ENCODE data around the gene OR10W1.

OR10W1 gene, protein sequence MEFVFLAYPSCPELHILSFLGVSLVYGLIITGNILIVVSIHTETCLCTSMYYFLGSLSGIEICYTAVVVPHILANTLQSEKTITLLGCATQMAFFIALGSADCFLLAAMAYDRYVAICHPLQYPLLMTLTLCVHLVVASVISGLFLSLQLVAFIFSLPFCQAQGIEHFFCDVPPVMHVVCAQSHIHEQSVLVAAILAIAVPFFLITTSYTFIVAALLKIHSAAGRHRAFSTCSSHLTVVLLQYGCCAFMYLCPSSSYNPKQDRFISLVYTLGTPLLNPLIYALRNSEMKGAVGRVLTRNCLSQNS

DNA sequence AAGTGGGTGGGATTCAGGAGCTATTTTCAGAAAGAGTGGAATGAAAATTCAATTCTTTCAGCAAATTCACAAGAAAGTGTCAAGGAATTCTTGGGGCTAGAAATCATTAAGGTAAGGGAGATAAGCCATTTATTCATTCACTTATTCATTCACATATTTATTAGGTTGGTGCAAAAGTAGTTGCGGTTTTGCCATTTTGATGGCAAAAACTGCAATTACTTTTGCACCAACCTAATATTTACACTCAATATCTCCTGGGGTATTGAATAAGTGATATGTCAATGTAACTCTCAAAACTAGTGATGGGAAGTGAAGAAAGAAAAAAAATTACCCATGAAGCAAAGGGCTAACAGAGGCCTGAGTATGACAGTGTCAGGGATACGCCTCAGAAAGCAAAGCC, at the start of gene OR10W1:
OR10W1 (minus strand) TSS at position 119 of the 400 bp plus-strand sequence. CDS start 402 bp downstream, outside the sequence.
- DNase-seq: no peak

DNA sequence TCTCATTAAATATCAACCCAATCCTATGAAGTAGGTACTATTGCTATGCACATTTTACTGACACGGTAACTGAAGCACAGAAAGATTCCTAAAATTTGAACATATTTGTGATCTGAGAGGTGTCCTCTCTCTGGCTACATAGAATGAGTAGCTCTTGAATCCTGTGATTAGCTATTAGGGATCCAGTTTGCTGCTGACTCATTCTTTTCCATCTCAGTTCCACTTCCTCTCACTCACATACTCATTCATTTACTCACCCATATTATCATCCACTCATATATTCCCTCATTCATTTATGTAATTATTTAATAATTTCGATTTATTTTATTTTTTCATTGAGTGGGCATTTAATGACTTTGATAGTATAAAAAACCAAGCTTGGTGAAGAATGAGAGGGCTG, 48.1 kb upstream of the OR10W1 start:
- no peak for DNase-seq

DNA sequence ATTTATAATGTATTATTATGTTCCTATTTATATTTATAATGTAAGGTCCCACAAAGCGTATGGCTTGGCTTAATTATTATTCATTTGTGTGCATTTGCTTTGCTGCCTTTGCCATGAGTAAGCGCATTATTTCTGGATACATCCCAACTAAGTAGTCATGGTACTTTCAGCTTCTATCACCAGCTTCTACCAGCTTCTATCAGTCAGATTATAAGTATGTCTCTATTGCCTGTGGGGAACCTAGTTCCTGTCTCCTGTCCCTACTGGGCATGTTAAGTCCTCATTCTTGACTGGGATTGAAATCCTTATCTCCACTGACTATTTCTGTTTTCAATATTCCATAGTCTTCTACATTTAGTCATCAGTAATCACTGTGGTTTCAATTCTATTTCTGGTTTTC, 33.5 kb upstream of the OR10W1 start:
- no peak for DNase-seq

DNA sequence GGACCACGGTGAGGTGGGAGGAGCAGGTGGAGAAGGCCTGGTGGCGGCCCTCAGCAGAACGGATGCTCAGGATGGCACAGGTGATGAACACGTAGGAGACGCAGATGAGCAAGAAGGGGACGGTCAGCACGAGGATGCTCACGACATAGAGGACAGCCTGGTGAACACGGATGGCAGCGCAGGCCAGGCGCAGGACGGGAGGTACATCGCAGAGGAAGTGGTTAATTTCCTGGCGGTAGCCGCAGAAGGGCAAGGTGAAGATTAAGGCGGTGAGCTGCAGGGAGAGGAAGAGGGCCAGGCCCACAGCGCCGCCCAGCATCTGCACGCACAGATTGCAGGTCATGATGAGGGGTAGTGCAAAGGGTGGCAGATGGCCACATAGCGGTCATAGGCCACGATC, 24.0 kb upstream of the OR10W1 start:
- DNase-seq: no peak

DNA sequence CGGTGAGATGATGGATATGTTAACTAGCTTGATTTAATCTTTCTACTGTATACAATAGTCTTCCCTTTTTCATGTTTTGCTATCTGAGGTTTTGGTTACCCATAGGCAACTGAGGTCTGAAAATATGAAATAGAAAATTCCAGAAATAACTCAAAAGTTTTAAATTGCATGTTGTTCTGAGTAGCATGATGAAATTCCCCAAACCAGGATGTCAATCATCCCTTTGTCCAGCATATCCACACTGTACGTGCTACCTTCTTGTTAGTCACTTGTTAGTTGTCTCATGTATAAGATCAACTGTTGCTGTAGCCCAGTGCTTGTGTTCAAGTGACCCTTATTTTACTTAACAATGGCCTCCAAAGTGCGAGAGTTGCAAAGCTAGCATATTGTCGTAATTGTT, 21.2 kb upstream of the OR10W1 start:
- no peak for DNase-seq

DNA sequence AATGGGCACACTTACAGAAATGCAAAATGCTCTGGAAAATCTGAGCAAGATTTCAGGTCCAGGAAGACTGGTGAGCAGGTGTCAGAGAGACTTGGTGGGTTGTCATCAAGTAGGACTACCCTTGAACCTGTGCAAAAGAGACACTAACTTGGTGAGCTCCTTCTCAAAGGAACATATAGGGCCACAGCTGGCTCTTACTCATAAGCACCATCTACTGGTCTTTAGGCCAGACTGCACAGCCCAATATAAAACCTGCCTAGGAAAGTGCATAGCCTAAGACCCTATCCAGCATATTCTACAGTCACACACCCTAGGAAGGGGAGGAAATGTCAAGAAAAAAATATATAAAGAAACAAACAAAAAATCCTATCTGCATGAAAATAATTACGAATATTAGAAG, 18.2 kb upstream of the OR10W1 start:
- no peak for DNase-seq

DNA sequence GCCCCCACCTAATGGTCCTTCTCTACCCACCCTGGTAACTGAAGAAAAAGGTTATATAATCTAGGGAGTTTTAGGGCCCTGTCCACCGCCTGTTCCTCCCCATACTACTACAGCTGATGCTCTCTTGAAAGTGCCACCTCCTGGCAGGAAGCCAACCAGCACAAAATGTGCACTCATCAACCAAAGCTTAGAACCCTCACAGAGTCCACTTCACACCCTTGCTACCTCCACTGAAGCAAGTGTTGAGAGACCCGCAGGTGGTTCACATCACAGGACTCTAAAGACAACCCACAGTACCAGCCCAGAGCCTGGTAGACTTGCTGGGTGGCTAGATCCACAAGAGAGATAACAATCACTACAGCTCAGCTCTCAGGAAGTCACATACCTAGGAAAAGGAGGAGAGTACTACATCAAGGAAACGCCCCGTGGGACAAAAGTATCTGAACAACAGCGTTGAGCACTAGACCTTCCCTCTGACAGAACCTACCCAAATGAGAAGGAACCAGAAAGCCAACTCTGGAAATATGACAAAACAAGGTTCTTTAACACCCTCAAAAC, 17.5 kb upstream of the OR10W1 start:
- no peak for DNase-seq

DNA sequence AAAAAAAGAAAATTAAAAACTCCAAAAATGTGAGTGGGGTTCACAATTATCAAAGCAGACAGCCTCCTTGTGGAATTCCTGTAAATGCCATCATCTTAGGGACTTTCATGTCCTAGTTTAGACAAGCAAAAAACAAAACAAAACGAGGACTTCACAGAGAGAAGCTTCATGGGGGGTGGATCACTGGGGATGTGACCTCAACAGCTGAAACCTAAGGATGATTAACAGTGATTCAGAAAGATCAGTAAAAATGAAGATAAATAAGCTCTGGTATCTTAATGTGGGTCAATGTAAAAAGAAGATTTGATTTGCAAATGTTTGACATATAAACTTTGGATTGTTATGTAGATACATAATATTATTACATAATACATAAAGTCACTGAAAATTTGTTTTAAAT, 8.1 kb upstream of the OR10W1 start:
- DNase-seq: no peak

DNA sequence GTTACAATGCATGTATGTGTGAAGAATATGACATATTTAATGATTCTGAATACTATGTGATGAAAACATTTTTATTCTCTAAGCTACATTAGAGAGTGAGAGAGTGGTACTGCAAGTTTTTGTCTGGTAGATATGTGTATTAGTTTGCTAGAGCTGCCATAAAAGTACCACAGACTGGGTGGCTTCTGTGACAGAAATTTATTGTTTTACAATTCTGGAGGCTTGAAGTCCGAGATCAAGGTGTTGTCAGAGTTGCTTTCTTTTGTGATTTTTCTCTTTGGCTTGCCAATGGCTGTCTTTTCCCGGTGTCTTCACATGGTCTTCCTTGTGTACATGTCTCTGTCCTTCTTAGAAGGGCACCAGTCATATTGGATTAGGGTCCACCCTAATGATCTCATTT, 6.9 kb upstream of the OR10W1 start:
- no peak for DNase-seq

DNA sequence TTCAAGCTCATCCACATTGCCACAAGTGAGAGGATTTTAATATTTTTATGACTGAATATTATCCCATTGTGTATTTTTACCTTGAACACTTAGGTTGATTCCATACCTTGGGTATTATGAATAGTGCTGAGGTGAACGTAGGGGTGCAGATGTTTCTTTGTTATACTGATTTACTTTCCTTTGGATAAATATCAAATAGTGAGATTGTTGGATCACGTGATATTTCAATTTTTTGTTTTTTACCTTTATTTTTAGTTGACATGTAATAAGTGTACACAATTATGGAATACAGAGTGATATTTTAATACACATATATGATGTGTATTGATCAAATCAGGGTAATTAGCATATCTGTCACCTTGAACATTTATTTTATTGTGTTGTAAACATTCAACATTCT, 8.1 kb downstream of the OR10W1 start:
- no peak for DNase-seq

DNA sequence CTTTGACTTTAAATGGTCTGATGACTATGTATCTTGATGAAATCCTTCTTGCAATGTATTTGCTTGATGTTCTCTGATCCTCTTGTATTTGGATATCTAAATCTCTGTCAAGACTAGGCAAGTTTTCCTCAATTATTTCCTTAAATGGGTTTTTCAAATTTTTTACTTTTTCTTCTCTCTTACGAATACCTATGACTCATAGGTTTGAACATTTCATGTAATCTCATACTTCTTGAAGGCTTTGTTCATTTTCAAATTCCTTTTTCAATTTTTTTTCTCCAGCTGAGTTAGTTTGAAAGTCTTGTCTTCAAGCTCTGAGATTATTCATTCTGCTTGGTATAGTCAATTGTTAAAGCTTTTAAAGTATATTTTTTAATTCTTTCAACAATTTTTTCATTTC, 13.1 kb downstream of the OR10W1 start:
- DNase-seq: no peak

DNA sequence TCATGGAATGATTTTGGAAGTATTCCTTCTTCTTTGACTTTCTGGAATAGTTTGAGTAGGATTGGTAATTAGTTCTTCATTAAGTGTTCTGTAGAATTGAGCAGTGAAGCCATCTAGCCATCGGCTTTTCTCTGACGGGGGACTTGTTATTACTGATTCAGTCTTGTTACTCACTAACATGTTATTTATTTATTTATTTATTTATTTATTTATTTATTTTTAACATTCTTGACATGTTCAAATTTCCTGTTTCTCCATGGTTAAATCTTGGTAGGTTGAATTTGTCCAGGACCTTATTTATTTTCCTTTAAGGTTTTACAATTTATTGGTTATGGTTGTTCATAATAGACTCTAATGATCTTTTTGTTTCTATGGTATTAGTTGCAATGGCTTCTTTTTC, 24.1 kb downstream of the OR10W1 start:
- DNase-seq: no peak

DNA sequence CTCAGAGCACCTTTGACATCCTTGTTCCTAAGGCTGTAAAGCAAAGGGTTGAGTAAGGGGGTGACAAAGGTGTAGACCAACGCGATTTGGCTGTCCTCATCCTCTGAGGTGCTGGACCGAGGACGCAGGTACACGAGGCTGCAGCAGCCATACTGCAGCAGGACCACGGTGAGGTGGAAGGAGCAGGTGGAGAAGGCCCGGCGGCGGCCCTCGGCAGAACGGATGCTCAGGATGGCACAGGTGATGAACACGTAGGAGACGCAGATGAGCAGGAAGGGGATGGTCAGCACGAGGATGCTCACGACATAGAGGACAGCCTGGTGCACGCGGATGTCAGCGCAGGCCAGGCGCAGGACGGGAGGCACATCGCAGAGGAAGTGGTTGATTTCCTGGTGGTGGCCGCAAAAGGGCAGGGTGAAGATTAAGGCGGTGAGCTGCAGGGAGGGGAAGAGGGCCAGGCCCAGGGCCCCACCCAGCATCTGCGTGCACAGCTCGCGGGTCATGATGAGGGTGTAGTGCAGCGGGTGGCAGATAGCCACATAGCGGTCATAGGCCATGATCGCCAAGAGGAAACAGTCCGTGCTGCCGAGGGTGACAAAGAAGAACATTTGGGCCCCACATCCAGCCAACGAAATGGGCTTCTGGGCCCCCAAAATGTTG, 40.0 kb downstream of the OR10W1 start:
- DNase-seq: no peak

DNA sequence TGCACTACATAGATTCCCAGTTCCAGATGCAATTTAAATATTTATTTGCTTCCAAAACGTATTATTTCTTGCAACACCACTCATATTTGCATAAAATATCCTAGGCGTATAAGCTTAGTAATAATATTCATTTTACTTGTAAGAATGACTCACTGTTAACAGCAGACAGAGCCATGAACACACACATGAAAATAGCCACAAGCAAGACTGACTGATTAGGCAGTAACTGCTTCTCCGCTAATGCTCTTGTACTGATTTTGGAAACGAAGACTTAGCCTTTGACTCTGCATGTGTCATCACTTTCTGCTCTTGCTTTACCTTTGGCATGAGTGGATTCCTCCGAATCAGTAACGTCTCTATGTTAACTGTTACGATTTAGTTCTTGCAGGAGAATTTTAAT, 45.3 kb downstream of the OR10W1 start:
- no peak for DNase-seq

All from hypothalamus (tissue), 51 donors.